ENCODE data around the gene GOLIM4. TPM values are rescaled to one million over a fixed set of nuclear protein-coding genes. Genes with fewer than 3 reads are reported as not detected.

The GOLIM4 gene
- total RNA-seq, 2 experiments from 2014 or later = 3.1 to 3.2 TPM

GRCh38 chr3:167969548-167969947 lies 126.2 kb downstream of the GOLIM4 start:
- Mint-ChIP-seq H3K27ac (no peak overlapping the region), H3K4me1 (no peaks in the 10 kb centered on the region), H3K27me3 (peaks cover 13% of the 10 kb centered on the region), H3K9me3 (no peaks in the 10 kb centered on the region), H3K36me3 (no peaks in the 10 kb centered on the region), H3K4me3 (no peak overlapping the region)
- DNase-seq (no peak), ATAC-seq (ENCODE audit: low read depth) (no peak)
- POLR2A ChIA-PET = no interaction called here

DNA sequence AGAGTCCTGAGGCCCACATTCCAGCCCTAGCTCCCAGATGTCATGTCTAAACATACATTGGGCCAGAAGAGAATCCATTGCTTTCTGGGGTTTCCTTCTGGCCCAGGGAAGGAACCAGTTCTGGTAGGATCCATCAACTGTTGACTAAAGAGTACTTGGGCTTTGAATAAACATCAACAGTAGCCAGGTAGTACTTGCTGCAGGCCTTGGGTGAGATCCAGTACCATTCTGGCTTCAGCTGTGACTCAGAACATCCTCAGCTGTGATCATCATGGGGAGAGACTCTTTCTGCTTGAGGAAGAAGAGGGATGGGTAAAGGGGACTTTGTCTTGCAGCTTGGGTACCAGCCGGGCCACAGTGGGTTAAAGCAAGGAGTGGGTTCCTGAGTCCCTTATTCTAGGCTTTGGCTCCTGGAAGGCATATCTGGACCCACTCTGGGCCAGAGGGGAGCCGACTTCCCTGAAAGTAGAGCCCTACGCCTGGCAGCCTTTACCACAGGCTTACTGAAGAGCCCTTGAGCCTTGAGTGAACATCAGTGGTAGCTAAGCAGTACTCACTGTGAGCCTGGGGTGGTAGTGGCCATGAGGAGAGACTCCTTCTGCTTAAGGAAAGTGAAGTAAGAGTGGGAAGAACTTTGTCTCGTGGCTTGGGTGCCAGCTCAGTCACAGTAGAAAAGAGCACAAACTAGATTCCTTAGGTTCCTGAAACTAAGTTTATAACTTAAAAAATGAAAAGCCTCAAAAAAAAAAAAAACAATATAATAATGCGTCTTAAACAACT lies 128.3 kb downstream of the GOLIM4 start:
- Mint-ChIP-seq H3K4me3 (no peak overlapping the region), H3K9me3 (no peaks in the 10 kb centered on the region), H3K27ac (no peak overlapping the region), H3K36me3 (no peaks in the 10 kb centered on the region), H3K4me1 (no peaks in the 10 kb centered on the region), H3K27me3 (peaks cover 9% of the 10 kb centered on the region)
- ATAC-seq (ENCODE audit: low read depth) (no peak), DNase-seq (no peak)
- POLR2A ChIA-PET = no interaction called here
